H9 (cell line): ENCODE data around the gene MC4R. TPM values are rescaled to one million over a fixed set of nuclear protein-coding genes. Genes with fewer than 3 reads are reported as not detected.

Experiments
- DNase-seq: peaks from one replicate; pipeline ENCODE4 v3.0.0-alpha.2; 2017
- H2AFZ ChIP-seq: one replicate; pipeline ENCODE4 v1.6.1; 2013; ENCODE audit warnings: mild to moderate bottlenecking, low read length, control low read depth, moderate library complexity
- H2AK5ac ChIP-seq: 2 replicates; pipeline ENCODE4 v1.6.1; 2013; ENCODE audit warnings: low read length, control low read depth, mixed read lengths; ENCODE audit not compliant: insufficient read length
- H2BK120ac ChIP-seq: one replicate; pipeline ENCODE4 v1.6.1; 2013; ENCODE audit warnings: low read depth, mild to moderate bottlenecking, low read length, control low read depth, inconsistent platforms; ENCODE audit not compliant: poor library complexity, severe bottlenecking
- H2BK12ac ChIP-seq: 2 replicates; pipeline ENCODE4 v1.6.1; 2013; ENCODE audit warnings: low read length, control low read depth, mixed read lengths, low read depth; ENCODE audit not compliant: insufficient read length
- H2BK15ac ChIP-seq: 2 replicates; pipeline ENCODE4 v1.6.1; 2013; ENCODE audit warnings: low read depth, low read length, control low read depth
- H2BK20ac ChIP-seq: one replicate; pipeline ENCODE4 v1.6.1; 2013; ENCODE audit warnings: low read depth, mild to moderate bottlenecking, low read length, control low read depth, inconsistent platforms; ENCODE audit not compliant: poor library complexity, severe bottlenecking
- H2BK5ac ChIP-seq: 2 replicates; pipeline ENCODE4 v1.6.1; 2013; ENCODE audit warnings: low read length, control low read depth, mixed read lengths; ENCODE audit not compliant: insufficient read length
- H3K14ac ChIP-seq: 2 replicates; pipeline ENCODE4 v1.6.1; 2013; ENCODE audit warnings: low read length, control low read depth; ENCODE audit not compliant: insufficient read depth
- H3K18ac ChIP-seq: 2 replicates; pipeline ENCODE4 v1.6.1; 2013; ENCODE audit warnings: low read depth, mild to moderate bottlenecking, mixed read lengths, low read length, control low read depth; ENCODE audit not compliant: insufficient read length
- H3K23ac ChIP-seq: 2 replicates; pipeline ENCODE4 v1.6.1; 2013; ENCODE audit warnings: low read length, control low read depth, mixed read lengths, low read depth; ENCODE audit not compliant: insufficient read length
- H3K23me2 ChIP-seq: 2 replicates; pipeline ENCODE4 v1.6.1; 2013; ENCODE audit warnings: low read depth, mild to moderate bottlenecking, mixed read lengths, low read length, control low read depth; ENCODE audit not compliant: insufficient read length, poor library complexity, severe bottlenecking
- H3K27ac ChIP-seq: 2 replicates; pipeline ENCODE4 v1.5.1; 2013; ENCODE audit warnings: low read length, control low read depth, mixed read lengths, low read depth; ENCODE audit not compliant: insufficient read length
- H3K27me3 ChIP-seq: 2 replicates; pipeline ENCODE4 v1.6.1; 2013; ENCODE audit warnings: low read length, control low read depth, inconsistent platforms; ENCODE audit not compliant: insufficient read depth
- H3K4ac ChIP-seq: 2 replicates; pipeline ENCODE4 v1.6.1; 2013; ENCODE audit warnings: low read depth, mild to moderate bottlenecking, control low read depth, inconsistent platforms, low read length, moderate library complexity
- H3K4me1 ChIP-seq: 2 replicates; pipeline ENCODE4 v1.6.1; 2013; ENCODE audit warnings: low read length, control low read depth, inconsistent platforms; ENCODE audit not compliant: insufficient read depth
- H3K4me2 ChIP-seq: 2 replicates; pipeline ENCODE4 v1.6.1; 2013; ENCODE audit warnings: low read length, control low read depth, mixed read lengths; ENCODE audit not compliant: insufficient read length, insufficient read depth
- H3K56ac ChIP-seq: 2 replicates; pipeline ENCODE4 v1.6.1; 2013; ENCODE audit warnings: low read depth, mild to moderate bottlenecking, mixed read lengths, low read length, control low read depth; ENCODE audit not compliant: insufficient read length
- H3K79me1 ChIP-seq: 2 replicates; pipeline ENCODE4 v1.6.1; 2013; ENCODE audit warnings: low read depth, mild to moderate bottlenecking, moderate library complexity, low read length, control low read depth, inconsistent platforms; ENCODE audit not compliant: insufficient read depth, poor library complexity, severe bottlenecking
- H3K79me2 ChIP-seq: 2 replicates; pipeline ENCODE4 v1.6.1; 2013; ENCODE audit warnings: low read length, control low read depth, inconsistent platforms; ENCODE audit not compliant: insufficient read depth
- H3K9ac ChIP-seq: 2 replicates; pipeline ENCODE4 v1.6.1; 2013; ENCODE audit warnings: low read length, control low read depth, mixed read lengths; ENCODE audit not compliant: insufficient read length; ENCODE audit errors: extremely low read depth
- H3K9me3 ChIP-seq: one replicate; pipeline ENCODE4 v1.6.1; 2013; ENCODE audit warnings: low read depth, low read length, inconsistent platforms; ENCODE audit not compliant: control insufficient read depth
- H3T11ph ChIP-seq: one replicate; pipeline ENCODE4 v1.6.1; 2013; ENCODE audit warnings: mild to moderate bottlenecking, low read length, control low read depth, inconsistent platforms
- H4K20me1 ChIP-seq: one replicate; pipeline ENCODE4 v1.6.1; 2013; ENCODE audit not compliant: control insufficient read depth, insufficient read length, insufficient read depth
- H4K5ac ChIP-seq: 2 replicates; pipeline ENCODE4 v1.6.1; 2013; ENCODE audit warnings: low read depth, mild to moderate bottlenecking, mixed read lengths, low read length, control low read depth; ENCODE audit not compliant: insufficient read length
- H4K8ac ChIP-seq: replicated peaks from 2 replicates; pipeline ENCODE4 v1.6.1; 2013; ENCODE audit warnings: low read length, control low read depth, mixed read lengths, low read depth; ENCODE audit not compliant: insufficient read length
- H4K91ac ChIP-seq: 2 replicates; pipeline ENCODE4 v1.6.1; 2013; ENCODE audit warnings: low read depth, mild to moderate bottlenecking, moderate library complexity, mixed read lengths, low read length, control low read depth; ENCODE audit not compliant: insufficient read length
- H3K27ac Mint-ChIP-seq, 3 experiments: 2 replicates in 2 of 3; 3 replicates in 1 of 3; pipeline ENCODE4 v1.8.0; 2020 to 2021; ENCODE audit warnings: mixed read lengths in 3 of 3, mild to moderate bottlenecking in 1 of 3, moderate library complexity in 1 of 3
- H3K27me3 Mint-ChIP-seq: 2 replicates; pipeline ENCODE4 v1.8.0; 2021; ENCODE audit warnings: low read depth, mild to moderate bottlenecking, moderate library complexity, mixed read lengths
- H3K36me3 Mint-ChIP-seq, 3 experiments: 2 replicates in 2 of 3; 3 replicates in 1 of 3; pipeline ENCODE4 v1.8.0; 2020 to 2021; ENCODE audit warnings: low read depth in 3 of 3, mixed read lengths in 3 of 3; ENCODE audit not compliant: insufficient read depth in 1 of 3
- H3K4me1 Mint-ChIP-seq, 2 experiments: 2 replicates each; pipeline ENCODE4 v1.8.0; 2020; ENCODE audit warnings: mixed read lengths in 2 of 2
- H3K4me3 Mint-ChIP-seq, 2 experiments: 2 replicates in 1 of 2; 3 replicates in 1 of 2; pipeline ENCODE4 v1.8.0; 2020 to 2021; ENCODE audit warnings: mild to moderate bottlenecking in 2 of 2, mixed read lengths in 2 of 2, moderate library complexity in 1 of 2
- H3K9me3 Mint-ChIP-seq, 2 experiments: 2 replicates in 1 of 2; 3 replicates in 1 of 2; pipeline ENCODE4 v1.8.0; 2020; ENCODE audit warnings: mild to moderate bottlenecking in 2 of 2, mixed read lengths in 2 of 2, moderate library complexity in 1 of 2
- WGBS: extraction: QIAGEN DNeasy Blood & Tissue Kit; methylation state at CpG from one replicate; pipeline ENCODE4 v1.1.7; 2013; ENCODE audit warnings: missing lambda C conversion rate, low lambda C conversion rate, mixed read lengths; ENCODE audit not compliant: insufficient read length; ENCODE audit errors: extremely low coverage; 5-methylcytosine and 5-hydroxymethylcytosine counted together
- total RNA-seq: library from RNA; stranded (reverse); gene quantifications from 2 replicates; pipeline ENCODE4 v1.2.1, GENCODE V29; 2021
- TF ChIP-seq, protein P1 (sequence below): fragments of 200-600 bp; sonication (generic); conservative IDR thresholded peaks from 3 replicates; pipeline ENCODE4 v1.8.0; 2021; ENCODE audit warnings: antibody characterized with exemption, mild to moderate bottlenecking

MC4R gene
- total RNA-seq, 1 experiment from 2014 or later = not detected

DNA sequence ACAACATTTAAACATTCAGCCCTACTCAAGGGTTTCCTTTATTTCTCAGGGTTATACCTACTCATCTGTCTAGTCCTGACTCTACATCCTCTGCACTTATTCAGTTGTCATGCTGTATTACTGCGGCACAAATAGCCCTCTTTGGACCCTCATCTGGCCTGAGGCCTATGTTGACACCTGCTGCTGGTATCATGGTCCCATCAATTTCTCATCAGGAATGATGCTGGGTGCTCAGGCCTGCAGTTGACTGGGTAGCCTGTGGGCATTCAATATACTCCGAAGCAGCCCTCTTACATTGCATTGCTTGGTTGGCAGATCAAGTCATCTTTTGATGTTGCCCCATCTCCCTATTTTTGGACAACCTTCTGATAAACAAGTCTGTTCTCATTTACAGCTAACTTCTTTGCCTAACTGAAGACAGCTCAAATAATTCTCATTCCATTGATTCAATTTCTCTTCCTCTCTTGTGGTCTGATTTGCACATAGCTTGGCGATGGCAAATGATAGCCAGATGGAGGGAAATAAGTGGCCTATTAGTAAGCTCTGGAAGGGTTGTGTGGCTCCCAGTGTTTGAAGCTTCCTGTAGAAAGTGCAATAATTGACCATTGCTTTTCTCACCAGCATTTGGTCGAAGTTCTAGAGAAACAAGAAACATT, 19.1 kb upstream of the MC4R start:
- H4K20me1 ChIP-seq = no peaks in the 10 kb centered on the region
- Mint-ChIP-seq H3K4me1 (no peaks in the 10 kb centered on the region), H3K4me3 (no peak overlapping the region), H3K36me3 (no peaks in the 10 kb centered on the region), H3K9me3 (no peaks in the 10 kb centered on the region), H3K27ac (no peak overlapping the region), H3K27me3 (no peaks in the 10 kb centered on the region)
- no peak overlapping the region for H3K27ac ChIP-seq
- no peaks in the 10 kb centered on the region for H3K79me1 ChIP-seq
- H3T11ph ChIP-seq = no peak overlapping the region
- no peak for DNase-seq
- H3K56ac ChIP-seq = no peak overlapping the region
- H3K4me2 ChIP-seq = no peak overlapping the region
- no CpG with 5 or more reads among the region's 4 CpGs for WGBS
- no peak overlapping the region for H3K23ac ChIP-seq
- H3K79me2 ChIP-seq = no peaks in the 10 kb centered on the region
- no peak overlapping the region for H2AK5ac ChIP-seq
- no peaks in the 10 kb centered on the region for H3K27me3 ChIP-seq
- H3K9me3 ChIP-seq = no peaks in the 10 kb centered on the region
- no peak overlapping the region for H2BK5ac ChIP-seq
- no peak overlapping the region for H2AFZ ChIP-seq
- H3K9ac ChIP-seq = no peak overlapping the region
- H2BK20ac ChIP-seq = no peak overlapping the region
- no peak overlapping the region for H2BK12ac ChIP-seq
- no peak overlapping the region for H2BK15ac ChIP-seq
- TF ChIP-seq, protein P1, sequence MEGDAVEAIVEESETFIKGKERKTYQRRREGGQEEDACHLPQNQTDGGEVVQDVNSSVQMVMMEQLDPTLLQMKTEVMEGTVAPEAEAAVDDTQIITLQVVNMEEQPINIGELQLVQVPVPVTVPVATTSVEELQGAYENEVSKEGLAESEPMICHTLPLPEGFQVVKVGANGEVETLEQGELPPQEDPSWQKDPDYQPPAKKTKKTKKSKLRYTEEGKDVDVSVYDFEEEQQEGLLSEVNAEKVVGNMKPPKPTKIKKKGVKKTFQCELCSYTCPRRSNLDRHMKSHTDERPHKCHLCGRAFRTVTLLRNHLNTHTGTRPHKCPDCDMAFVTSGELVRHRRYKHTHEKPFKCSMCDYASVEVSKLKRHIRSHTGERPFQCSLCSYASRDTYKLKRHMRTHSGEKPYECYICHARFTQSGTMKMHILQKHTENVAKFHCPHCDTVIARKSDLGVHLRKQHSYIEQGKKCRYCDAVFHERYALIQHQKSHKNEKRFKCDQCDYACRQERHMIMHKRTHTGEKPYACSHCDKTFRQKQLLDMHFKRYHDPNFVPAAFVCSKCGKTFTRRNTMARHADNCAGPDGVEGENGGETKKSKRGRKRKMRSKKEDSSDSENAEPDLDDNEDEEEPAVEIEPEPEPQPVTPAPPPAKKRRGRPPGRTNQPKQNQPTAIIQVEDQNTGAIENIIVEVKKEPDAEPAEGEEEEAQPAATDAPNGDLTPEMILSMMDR = no peak
- no peak overlapping the region for H2BK120ac ChIP-seq
- H3K18ac ChIP-seq = no peak overlapping the region
- no peaks in the 10 kb centered on the region for H3K4me1 ChIP-seq
- no peaks in the 10 kb centered on the region for H3K23me2 ChIP-seq
- no peak overlapping the region for H3K14ac ChIP-seq
- H3K4ac ChIP-seq = no peak overlapping the region
- no peak overlapping the region for H4K5ac ChIP-seq
- H4K91ac ChIP-seq = no peak overlapping the region
- H4K8ac ChIP-seq = no peak overlapping the region
